Raji (cell line): ENCODE measurements around the gene DERA.

Experiments
- POLR2A ChIP-seq: IDR thresholded peaks from 2 replicates; pipeline ENCODE4 v1.6.1; 2011; ENCODE audit warnings: low read depth, low read length, control low read depth; ENCODE audit not compliant: insufficient read depth

The DERA gene

DNA sequence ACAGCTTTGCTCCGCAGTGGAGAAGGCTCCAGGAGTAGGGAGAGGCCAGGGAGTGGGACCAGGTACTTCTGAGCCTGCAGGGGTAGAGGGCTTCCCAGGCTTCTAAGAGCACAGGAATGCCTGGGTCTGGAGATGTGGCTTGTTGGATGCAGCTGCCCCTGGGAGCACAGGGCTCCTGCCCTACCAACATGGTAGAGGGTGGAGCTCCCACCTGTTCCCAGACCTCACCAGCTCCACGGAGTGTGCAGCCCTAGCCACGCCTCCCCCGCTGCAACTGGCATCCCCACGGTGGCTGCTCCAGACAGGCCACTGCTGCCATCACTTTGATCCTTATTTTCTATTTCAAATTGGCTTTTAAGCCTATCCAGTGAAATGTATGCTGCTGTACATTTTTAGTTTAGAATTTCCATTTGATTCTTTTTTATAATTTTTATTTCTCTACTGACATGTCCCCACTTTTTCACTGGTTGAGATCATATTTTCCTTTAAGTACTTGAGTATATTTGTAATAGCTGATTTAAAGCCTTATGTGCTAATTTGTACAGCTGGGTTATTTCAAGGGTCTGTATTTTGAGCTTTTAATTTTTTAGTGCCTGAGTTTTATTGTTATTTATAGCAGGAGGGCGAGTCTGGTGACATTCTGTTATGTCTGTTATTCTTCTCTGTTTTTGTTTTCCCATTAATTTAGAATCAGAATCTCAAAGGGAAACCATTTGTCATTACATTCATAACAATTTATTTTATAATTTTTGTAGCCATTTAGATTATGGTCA is 78.0 kb downstream of the DERA start:
- TF ChIP-seq POLR2A, result no peak

DNA sequence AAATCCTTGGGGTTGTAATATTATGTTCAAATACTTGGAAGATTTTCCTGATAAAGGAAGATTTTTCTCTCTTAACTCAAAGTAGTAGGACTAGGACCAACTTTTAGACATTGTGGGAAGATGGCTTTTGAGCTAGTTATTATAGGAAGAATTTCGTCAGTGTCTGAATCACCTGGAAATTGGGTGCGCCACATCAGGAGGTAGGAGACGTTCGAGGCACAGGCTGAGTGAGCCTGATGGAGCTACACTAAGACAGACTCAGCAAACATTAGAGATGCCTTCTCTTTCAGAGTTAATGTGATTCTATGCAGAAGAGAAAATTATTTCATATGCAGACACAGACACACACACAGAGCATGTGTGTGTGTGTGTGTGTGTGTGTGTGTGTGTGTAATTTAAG is 84.7 kb downstream of the DERA start:
- TF ChIP-seq POLR2A, result no peak

DNA sequence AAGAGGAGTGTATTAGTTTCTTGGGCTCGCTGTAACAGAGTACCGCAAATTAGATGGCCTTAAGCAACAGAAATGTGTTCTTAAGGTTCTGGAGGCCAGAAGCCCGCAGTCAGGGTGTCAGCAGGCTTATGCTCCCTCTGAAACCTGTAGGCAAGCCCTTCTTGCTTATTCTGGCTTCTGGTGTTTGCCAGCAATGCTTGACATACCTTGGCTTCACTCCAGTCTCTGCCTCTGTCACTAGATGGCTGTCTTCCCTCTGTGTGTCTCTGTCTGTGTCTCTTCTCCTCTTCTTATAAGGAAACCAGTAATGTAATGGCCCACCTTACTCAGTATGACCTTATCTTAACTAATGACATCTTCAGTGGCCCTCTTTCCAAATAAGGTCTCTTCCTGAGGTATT is 85.1 kb downstream of the DERA start:
- no peak for TF ChIP-seq POLR2A

DNA sequence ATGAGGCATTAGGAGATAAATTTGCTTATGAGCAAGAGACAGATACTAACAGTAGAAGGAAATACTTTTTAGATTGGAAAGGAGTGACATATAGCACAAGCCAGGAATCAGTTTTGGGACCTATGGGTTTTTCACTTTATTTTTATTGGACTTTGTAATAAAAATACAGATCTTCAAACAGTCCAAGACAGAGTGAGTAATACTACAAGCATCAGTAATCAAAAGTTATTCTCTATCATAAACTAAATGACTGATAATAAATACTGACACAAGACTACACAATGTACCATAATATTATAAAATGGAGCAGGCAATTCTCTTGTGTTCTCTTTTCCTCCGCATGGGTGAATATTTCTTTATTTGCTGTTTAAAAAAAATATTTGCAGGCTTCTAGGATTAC is 85.8 kb downstream of the DERA start:
- no peak for TF ChIP-seq POLR2A

DNA sequence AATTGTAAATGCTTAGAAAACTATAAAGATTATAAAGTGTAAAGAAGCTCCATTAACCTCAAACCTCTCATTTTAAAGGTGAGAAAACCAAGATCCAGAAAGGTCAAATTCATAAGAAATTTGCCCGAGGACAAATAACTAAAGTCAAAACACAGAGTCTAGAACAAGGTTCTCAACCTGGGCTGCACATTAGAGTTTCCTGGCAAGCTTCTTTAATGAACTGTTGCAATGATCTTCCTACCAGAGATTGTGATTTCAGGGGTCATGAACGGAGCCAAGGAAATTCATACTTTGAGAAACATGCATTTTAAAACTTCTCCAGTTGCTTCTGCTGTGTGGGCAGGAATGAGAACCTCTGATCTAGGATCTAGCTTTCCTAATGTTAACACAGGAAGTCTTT is 86.8 kb downstream of the DERA start:
- no peak for TF ChIP-seq POLR2A

DNA sequence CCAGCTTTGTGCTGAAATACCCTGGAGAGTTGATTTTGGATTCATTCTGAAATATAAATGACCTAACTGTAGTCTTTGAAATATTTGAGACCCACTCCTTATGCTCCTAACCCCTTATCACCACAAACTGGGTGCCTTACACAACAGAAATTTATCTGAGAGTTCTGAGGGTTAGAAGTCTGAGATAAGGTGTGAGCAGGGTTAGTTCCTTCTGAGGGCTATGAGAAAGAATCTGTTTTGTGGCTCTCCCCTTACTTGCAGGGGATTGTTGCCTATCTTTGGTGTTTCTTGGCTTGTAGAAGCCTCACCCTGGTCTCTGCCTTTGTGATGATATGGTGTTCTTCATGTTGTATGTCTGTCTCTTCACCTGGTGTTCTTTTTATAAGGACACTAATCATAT is 91.7 kb downstream of the DERA start:
- no peak for TF ChIP-seq POLR2A

DNA sequence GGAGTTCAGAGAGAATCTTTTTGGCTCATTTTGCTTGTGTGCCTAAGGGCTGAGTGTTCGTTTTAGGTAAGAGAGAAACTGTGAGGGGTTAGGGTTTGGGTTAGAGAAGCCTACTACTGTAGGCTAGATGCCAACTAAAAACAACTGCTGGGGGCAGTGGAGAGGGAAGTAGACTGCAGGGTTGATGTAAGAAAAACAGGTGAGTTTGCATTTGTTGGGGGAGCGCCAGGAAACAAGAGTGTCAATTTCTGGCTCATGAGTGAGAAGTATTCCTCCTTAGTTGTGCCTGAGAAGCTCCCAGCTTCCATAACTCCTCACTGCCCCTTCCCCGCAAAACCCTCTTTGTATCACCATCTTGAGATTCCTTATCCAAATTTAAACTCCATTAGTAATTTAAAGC is 92.3 kb downstream of the DERA start:
- TF ChIP-seq POLR2A, result no peak

DNA sequence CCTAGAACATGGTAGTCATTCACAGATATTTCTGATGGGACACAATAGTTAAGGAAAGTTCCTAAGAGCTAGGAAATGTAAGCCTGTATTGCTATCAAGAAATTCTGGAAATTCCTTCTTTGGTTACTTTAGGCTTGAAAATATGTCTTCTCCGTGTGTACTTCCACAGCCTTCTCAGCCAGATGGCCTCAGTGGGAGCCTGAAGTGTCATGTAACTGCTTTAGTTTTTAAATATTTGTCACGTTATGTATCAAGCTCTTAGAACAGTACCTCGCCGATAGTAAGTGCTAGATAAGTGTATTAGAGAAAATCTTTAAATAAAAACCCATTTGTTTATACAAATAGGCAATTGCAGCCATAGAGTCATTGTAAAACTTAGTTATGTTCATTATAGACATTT is 95.6 kb downstream of the DERA start:
- no peak for TF ChIP-seq POLR2A

DNA sequence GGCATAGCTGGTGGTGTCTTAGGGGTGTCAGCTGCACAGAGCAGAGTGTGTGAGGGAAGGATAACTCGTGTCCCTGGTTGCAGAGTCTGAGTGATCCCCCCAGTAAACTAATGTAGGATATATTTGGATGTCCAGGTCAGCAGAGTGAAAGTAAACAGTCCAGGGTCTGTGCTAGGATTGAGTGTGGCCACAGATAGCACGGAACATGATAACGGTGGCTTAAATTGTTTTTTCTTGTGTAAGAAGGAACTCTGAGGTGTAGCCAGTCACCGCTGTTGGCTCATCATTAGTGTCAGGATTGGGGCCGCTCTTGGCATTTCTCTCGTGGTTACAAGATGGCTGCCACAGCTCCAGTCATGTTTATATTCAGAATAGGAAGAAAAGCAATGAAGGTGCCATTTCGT is 97.3 kb downstream of the DERA start:
- no peak for TF ChIP-seq POLR2A

DNA sequence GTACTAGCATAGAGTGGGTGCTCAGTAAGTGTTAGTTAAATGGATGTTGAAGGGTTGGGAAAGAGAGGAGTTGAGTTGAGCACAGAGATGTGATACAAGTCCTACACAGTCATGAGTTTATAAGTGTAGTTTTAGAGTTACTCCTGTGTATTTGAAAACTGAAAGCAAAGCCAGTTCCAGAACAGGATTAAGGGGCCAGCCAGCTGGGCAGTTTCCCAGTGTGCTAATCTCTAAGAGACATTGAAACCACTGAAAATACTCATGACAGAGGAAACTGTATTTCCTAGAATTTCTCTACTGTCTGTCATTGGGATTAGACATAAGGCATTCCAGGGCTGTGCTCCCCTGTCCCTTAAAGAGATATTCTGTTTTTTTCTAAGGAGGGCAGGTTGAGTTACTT is 101.0 kb downstream of the DERA start:
- TF ChIP-seq POLR2A, result no peak

DNA sequence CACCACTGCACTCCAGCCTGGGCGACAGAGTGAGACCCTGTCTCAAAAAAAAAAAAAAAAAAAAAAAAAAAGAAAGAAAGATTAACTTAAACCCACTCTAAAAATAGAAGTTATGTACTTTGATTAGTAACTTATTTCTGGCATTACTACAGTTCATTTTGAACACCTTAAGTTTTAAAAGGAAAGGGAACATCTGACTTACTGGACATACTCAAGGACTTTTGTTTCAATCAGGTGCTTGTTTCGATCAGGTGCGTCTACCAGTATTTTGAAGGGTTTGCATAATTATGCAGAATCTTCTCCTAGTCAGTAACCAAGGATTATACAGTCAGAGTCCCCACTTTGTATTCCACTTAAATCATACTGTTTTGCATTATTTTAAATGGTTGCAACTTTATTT is 105.6 kb downstream of the DERA start:
- TF ChIP-seq POLR2A, result no peak

DNA sequence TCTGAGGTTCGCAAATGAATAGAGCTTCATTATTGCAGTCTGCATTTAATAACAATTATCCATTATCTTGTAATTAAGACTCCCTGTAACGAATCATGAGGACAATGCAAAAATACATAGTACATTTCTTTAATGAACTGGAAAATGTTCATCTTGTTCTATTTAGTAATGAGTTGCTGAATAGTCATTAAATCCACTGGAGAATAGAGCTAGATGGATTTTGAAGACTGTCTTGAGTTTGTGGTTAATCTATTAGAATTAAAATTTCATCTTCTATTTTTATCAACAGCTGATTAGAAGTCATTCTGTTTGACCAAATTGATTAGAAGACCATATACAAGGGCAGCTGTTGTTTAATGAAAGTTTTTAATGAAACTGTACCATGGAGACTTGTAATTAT is 107.2 kb downstream of the DERA start:
- no peak for TF ChIP-seq POLR2A

DNA sequence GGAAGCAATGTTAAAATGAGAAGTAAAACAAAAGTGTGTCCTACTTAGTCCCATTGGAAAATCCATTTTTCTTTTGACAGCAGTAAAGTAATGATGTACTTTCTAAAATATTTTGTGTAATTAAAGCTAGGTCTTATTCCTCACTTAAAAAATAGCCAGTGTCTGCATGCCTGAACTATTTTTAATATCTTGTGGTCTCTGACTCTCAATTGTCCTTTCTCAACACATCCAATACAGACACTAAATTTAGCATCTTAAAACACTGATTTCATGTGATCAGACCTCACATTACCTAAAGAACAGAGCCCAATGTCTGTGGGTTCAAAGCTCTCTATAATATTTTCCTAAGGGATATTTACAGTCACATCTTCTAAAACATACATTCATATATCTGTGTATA is 108.0 kb downstream of the DERA start:
- no peak for TF ChIP-seq POLR2A

DNA sequence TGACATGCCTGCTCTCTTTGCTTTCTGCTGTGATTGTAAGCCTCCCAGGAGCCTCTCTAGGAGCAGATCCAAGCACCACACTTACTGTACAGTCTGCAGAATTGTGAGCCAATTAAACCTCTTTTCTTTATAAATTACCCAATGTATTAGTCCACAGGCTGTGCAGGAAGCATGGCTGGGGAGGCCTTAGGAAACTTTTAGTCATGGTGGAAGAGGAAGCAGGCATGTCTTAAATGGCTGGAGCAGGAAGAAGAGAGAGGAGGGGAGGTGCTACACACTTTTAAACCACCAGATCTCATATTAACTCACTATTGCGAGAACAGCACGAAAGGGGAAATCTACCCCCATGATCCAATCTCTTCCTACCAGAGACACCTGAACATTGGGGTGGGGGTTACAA is 108.9 kb downstream of the DERA start:
- TF ChIP-seq POLR2A, result no peak

DNA sequence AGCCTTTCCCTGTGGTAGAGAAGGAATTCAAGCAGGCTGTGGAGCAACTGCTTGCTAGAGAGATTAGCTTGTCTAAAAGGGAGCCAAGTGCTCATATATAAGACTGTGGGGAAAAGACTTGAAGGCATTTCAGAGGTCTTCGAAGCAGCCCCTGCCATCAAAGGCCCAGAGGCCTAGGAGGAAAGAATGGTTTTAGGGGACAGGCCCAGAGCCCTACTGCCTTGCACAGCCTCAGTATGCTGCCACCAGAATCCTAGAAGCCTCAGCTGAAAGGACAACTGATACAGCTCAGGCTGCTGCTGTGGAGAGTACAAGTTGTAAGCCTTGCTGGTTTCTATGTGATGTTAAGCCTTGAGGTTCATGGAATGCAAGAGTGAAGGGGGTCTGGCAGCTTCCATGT is 109.9 kb downstream of the DERA start:
- TF ChIP-seq POLR2A, result no peak

DNA sequence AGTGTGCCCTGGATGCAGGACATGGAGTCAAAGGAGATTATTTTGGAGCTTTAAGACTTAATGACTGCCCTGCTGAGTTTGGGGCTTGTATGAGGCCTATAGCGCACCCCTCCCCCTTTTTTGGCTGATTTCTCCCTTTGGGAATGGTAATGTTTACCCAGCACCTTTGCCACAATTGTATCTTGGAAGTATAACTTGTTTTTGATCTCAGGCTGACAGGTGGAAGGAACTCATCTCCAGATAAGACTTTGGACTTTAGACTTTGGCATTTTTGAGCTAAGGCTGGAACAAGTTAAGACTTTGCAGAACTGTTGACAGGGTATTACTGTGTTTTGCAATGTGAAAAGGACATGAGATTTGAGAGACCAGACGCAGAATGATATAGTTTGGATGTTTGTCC is 110.5 kb downstream of the DERA start:
- TF ChIP-seq POLR2A, result no peak

DNA sequence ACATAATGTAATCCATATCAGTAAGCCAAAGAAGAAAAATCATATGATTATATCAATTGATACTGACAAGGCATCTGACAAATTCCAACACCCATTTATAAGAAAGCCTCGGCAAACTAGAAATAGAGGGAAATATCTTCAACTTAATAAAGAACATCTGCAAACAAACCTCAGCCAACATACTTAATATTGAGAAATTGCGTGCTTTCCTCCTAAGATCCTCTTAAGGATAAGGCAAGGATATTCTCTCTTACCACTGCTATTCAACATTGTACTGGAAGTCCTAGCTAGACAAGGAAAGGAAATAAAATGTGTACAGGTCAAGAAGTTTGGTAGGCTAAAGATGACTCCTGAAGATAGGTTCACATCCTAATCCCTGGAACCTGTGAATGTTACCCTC is 115.9 kb downstream of the DERA start:
- no peak for TF ChIP-seq POLR2A
